K562 (cell line): ENCODE measurements around the gene YTHDC2. TPM values are rescaled to one million over a fixed set of nuclear protein-coding genes. Genes with fewer than 3 reads are reported as not detected.

Experiments used
- MAZ ChIP-seq, 2 experiments: fragments of 450-650 bp in 1 of 2; sonication (generic) in 1 of 2; formaldehyde crosslinking; IDR thresholded peaks in 1 of 2; conservative IDR thresholded peaks in 1 of 2; 2 replicates each; pipeline versions ENCODE4 v1.4.0 to v1.5.0; 2020; ENCODE audit warnings: mild to moderate bottlenecking in 1 of 2, missing genetic modification reagents in 1 of 2
- SMC3 ChIP-seq: conservative IDR thresholded peaks from 2 replicates; pipeline ENCODE4 v1.6.1; 2011; ENCODE audit warnings: low read depth, low read length, improper control_type of control experiment; ENCODE audit not compliant: insufficient read depth
- SP1 ChIP-seq: sonication (generic); formaldehyde crosslinking; IDR thresholded peaks from 2 replicates; pipeline ENCODE4 v1.8.1; 2022; ENCODE audit warnings: mild to moderate bottlenecking, missing genetic modification reagents
- TAF9B ChIP-seq: fragments of 450-650 bp; IDR thresholded peaks from 2 replicates; pipeline ENCODE4 v1.6.1; 2018; ENCODE audit warnings: mild to moderate bottlenecking; ENCODE audit not compliant: partially characterized antibody
- polyA plus RNA-seq, 8 experiments: library from polyadenylated mRNA; depleted of rRNA in 4 of 8; stranded (reverse) in 5 of 8; unstranded in 3 of 8; fragments of >200 nt; fragmentation: Nextera tagmentation in 2 of 8; fragmentation: Illumina TruSeq in 1 of 8; extraction: Ambion mirVana in 2 of 8; extraction: Trizol in 1 of 8; gene quantifications; 2 replicates each; pipeline versions ENCODE4 v1.2.1 to v1.2.3, GENCODE V29; 2011 to 2014; ENCODE audit warnings: inconsistent platforms in 1 of 8, missing spikeins in 1 of 8
- total RNA-seq, 7 experiments: library from RNA; depleted of rRNA in 6 of 7; stranded (reverse); fragments of >200 nt in 6 of 7; fragmentation: Illumina TruSeq in 2 of 7; extraction: Trizol in 2 of 7; gene quantifications; 2 replicates each; pipeline versions ENCODE4 v1.2.1 to v1.2.3, GENCODE V29; 2011 to 2021; ENCODE audit warnings: low replicate concordance in 1 of 7
- TF ChIP-seq, protein P1 (sequence below): sonication (generic); formaldehyde crosslinking; IDR thresholded peaks from 2 replicates; pipeline ENCODE4 v1.8.1; 2023; ENCODE audit warnings: mild to moderate bottlenecking, missing genetic modification reagents, moderate library complexity
- TF ChIP-seq, protein P2 (sequence below): fragments of 250-450 bp; sonication (Bioruptor Pico); IDR thresholded peaks from 2 replicates; pipeline ENCODE4 v1.8.0; 2022; ENCODE audit warnings: inconsistent platforms, mild to moderate bottlenecking, moderate library complexity, borderline replicate concordance
- TF ChIP-seq, protein P3 (sequence below): fragments of 450-650 bp; formaldehyde crosslinking; IDR thresholded peaks from 2 replicates; pipeline ENCODE4 v1.4.0; 2022; ENCODE audit warnings: missing genetic modification characterization

The YTHDC2 gene
- total and polyA plus RNA-seq, 9 of the 15 experiments (the other 6 are each of a cell fraction or from before 2014, with no cell fraction given): 2.7 to 21.6 (median 15.9) TPM

DNA sequence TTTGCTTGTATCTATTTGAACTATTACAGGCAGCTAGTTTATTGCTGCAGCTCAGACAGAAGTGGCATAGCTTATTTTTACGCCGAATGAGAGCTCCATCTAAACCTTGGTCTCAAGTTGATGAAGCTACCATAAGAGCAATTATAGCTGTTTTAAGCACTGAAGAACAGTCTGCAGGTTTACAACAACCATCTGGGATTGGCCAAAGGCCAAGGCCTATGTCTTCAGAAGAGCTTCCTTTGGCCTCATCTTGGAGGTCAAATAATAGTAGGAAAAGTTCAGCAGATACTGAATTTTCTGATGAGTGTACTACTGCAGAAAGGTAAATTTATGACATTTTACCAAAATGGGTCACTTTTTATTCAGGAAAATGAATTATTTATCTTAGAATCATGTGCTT is 67.9 kb downstream of the YTHDC2 start (continued):
- TF ChIP-seq, protein P1, sequence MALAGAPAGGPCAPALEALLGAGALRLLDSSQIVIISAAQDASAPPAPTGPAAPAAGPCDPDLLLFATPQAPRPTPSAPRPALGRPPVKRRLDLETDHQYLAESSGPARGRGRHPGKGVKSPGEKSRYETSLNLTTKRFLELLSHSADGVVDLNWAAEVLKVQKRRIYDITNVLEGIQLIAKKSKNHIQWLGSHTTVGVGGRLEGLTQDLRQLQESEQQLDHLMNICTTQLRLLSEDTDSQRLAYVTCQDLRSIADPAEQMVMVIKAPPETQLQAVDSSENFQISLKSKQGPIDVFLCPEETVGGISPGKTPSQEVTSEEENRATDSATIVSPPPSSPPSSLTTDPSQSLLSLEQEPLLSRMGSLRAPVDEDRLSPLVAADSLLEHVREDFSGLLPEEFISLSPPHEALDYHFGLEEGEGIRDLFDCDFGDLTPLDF (CRISPR knock-in tag): no peak
- TF ChIP-seq MAZ (CRISPR knock-in tag; conservative IDR thresholded peaks at IDR 0.05 in 1 of 2, IDR thresholded peaks at IDR 0.05 in 1 of 2) (no peak), TAF9B (no peak), SP1 (CRISPR knock-in tag) (no peak), SMC3 (no peak)
- TF ChIP-seq, protein P2, sequence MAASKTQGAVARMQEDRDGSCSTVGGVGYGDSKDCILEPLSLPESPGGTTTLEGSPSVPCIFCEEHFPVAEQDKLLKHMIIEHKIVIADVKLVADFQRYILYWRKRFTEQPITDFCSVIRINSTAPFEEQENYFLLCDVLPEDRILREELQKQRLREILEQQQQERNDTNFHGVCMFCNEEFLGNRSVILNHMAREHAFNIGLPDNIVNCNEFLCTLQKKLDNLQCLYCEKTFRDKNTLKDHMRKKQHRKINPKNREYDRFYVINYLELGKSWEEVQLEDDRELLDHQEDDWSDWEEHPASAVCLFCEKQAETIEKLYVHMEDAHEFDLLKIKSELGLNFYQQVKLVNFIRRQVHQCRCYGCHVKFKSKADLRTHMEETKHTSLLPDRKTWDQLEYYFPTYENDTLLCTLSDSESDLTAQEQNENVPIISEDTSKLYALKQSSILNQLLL (CRISPR knock-in tag): no peak
- TF ChIP-seq, protein P3, sequence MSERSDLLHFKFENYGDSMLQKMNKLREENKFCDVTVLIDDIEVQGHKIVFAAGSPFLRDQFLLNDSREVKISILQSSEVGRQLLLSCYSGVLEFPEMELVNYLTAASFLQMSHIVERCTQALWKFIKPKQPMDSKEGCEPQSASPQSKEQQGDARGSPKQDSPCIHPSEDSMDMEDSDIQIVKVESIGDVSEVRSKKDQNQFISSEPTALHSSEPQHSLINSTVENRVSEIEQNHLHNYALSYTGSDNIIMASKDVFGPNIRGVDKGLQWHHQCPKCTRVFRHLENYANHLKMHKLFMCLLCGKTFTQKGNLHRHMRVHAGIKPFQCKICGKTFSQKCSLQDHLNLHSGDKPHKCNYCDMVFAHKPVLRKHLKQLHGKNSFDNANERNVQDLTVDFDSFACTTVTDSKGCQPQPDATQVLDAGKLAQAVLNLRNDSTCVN (CRISPR knock-in tag): no peak
- TF ChIP-seq, all 486 proteins: peak for 0
